Measurements from ENCODE around the gene NBEAL2. TPM values are rescaled to one million over a fixed set of nuclear protein-coding genes. Genes with fewer than 3 reads are reported as not detected.

Gene NBEAL2
- total and polyA plus RNA-seq, 11 donors, result 8.1 to 45.7 (median 13.1) TPM

DNA sequence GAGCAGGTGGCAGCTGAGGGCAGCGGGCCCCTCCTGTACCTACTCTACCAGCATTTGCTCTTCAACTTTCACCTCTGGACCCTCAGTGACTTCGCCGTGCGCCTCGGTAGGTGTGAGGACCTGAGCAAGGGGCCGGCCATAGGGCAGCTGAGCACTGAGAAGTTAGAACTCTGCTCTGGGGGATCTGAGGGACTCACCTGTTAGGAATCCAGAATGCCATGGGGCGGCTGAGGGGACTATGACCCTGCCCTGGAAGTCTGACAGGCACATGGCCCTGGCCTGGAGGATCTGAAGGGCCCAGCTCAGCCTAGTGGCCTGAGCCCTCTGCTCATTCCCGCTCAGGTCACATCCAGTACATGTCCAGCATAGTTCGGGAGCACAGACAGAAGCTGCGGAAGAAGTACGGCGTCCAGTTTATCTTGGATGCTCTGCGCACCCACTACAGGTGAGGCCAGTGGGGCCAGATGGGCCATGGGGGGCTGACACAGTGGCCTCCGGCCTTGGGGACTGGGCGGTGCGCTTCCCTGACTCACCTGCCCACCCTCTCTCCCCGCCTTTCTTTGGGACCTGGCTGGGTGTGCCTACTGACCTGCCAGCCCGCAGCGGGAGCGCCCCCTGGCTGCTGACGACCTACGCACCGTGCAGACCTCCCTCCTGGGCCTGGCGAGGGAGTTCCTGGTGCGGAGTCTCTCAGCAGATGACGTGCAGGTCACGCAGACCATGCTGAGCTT is 18.8 kb downstream of the NBEAL2 start:
- ATAC-seq, result peak; percentile 66 to 84 (median 74)
- no peak for TF ChIP-seq POLR2A (IDR thresholded peaks at IDR 0.05)
- TF ChIP-seq, protein P1, sequence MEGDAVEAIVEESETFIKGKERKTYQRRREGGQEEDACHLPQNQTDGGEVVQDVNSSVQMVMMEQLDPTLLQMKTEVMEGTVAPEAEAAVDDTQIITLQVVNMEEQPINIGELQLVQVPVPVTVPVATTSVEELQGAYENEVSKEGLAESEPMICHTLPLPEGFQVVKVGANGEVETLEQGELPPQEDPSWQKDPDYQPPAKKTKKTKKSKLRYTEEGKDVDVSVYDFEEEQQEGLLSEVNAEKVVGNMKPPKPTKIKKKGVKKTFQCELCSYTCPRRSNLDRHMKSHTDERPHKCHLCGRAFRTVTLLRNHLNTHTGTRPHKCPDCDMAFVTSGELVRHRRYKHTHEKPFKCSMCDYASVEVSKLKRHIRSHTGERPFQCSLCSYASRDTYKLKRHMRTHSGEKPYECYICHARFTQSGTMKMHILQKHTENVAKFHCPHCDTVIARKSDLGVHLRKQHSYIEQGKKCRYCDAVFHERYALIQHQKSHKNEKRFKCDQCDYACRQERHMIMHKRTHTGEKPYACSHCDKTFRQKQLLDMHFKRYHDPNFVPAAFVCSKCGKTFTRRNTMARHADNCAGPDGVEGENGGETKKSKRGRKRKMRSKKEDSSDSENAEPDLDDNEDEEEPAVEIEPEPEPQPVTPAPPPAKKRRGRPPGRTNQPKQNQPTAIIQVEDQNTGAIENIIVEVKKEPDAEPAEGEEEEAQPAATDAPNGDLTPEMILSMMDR (IDR thresholded peaks at IDR 0.05), result peak; percentile 68 to 87 (median 80)
- WGBS, 4 donors, result 62 to 87% (median 69%) methylated on average over 16 to 27 of the region's 27 CpGs

DNA sequence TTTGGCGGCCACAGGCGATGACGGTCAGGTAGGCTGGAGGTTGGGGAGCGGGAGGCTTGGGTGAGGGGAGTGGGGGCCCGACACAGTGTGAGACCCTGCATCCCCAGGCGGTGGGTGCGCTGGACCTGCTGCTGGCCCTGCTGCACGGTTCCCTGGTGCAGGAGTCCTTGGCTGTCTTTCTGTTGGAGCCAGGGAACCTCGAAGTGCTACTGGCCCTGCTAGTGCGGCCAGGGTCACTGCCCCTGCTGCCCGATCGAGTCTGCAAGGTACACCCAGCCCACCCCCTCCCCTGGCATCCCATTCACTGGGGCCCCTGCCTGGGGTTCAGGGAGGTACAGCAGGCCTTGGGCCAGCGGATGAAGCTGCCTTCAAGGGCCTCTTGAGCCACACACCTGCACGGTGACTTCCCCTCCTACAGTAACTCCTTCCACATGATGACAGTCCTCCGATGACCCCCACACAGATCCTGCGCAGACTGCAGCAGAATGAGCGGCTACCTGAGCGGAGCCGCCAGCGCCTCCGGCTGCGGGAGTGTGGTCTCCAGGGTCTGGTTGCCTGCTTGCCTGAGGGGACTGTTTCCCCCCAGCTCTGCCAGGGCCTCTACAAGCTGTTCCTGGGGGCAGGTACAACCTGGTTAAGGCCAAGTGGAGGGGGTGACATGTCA is 19.5 kb downstream of the NBEAL2 start:
- peak in 1 of 4 donors; percentile 1 for ATAC-seq
- H3K36me3 ChIP-seq, result peaks cover 0 to 88% (median 32%) of the 10 kb centered on the region in 9 donors
- WGBS, 4 donors, result 86 to 88% (median 87%) methylated on average over 19 to 22 of the region's 22 CpGs
- H3K9me3 ChIP-seq, result no peaks in the 10 kb centered on the region
- DNase-seq, result peak in 3 of 5 donors; percentile 6 to 55 (median 17)
- no peak overlapping the region for H3K4me3 ChIP-seq
- no peaks in the 10 kb centered on the region for H3K27me3 ChIP-seq
- no peak overlapping the region for H3K27ac ChIP-seq
- intact Hi-C loops (cut with DNase I), result loop anchor here (1.0 to 10.0 kb wide), 5 partner anchors 76 to 297 kb away; partner anchors contain the start of gene TMIE (in 4 of the 10)
- TF ChIP-seq, protein P1 (IDR thresholded peaks at IDR 0.05), result peak in 2 of 12 donors; percentile 4 to 18
- TF ChIP-seq POLR2A (IDR thresholded peaks at IDR 0.05), result no peak
- H3K4me1 ChIP-seq, result peaks cover 0 to 13% (median 0%) of the 10 kb centered on the region in 12 donors

More for the DNA sequence above, 18.8 kb downstream of the NBEAL2 start:
- H3K4me1 ChIP-seq, result peaks cover 0 to 13% (median 0%) of the 10 kb centered on the region in 12 donors
- H3K27ac ChIP-seq, result no peak overlapping the region
- no peak overlapping the region for H3K4me3 ChIP-seq
- DNase-seq, result peak; percentile 67 to 89 (median 74)
- intact Hi-C loops (cut with DNase I), result loop anchor here (1.0 to 10.0 kb wide), 5 partner anchors 75 to 296 kb away; partner anchors contain the start of gene TMIE (in 4 of the 10)
- peaks cover 0 to 88% (median 28%) of the 10 kb centered on the region in 9 donors for H3K36me3 ChIP-seq
- H3K9me3 ChIP-seq, result no peaks in the 10 kb centered on the region
- no peaks in the 10 kb centered on the region for H3K27me3 ChIP-seq

DNA sequence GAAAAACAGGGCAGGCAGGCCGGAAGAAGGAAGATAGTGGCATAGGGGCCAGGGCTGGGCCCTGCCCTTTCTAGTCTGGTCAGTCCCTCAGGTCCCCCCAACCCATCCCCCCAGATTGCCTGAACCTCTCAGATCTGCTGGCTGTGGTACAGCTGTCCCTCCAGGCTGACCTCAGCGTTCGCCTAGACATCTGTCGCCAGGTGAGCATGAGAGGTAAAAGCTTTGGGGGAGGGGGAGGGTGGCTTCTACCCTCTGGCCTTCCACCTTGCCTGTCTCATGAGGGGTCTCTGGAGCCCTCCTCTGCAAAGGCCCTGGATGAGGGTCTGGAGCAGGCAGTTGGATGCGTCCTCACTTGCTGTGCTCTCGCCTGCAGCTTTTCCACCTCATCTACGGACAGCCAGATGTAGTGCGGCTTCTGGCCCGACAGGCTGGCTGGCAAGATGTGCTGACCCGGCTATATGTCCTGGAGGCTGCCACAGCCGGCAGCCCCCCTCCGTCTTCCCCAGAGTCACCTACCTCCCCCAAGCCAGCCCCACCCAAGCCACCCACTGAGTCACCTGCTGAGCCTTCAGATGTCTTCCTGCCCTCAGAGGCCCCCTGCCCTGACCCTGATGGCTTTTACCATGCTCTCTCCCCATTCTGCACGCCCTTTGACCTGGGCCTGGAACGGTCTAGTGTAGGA is 20.2 kb downstream of the NBEAL2 start:
- Histone ChIP-seq H3K36me3 (peaks cover 0 to 88% (median 37%) of the 10 kb centered on the region in 9 donors), H3K27me3 (no peaks in the 10 kb centered on the region), H3K27ac (no peak overlapping the region), H3K9me3 (no peaks in the 10 kb centered on the region), H3K4me1 (peaks cover 0 to 13% (median 0%) of the 10 kb centered on the region in 12 donors), H3K4me3 (no peak overlapping the region)
- ATAC-seq, result no peak
- peak in 3 of 5 donors; percentile 17 to 38 (median 19) for DNase-seq
- 94 to 95% (median 95%) methylated on average over 13 to 14 of the region's 14 CpGs for WGBS, 4 donors
- intact Hi-C loops (cut with DNase I), result loop anchor here in 9 of 10 donors (2.0 to 10.0 kb wide), 4 partner anchors 77 to 297 kb away; partner anchors contain the start of gene TMIE (in 6 of the 9)
- TF ChIP-seq, protein P1 (IDR thresholded peaks at IDR 0.05), result no peak
- TF ChIP-seq POLR2A (IDR thresholded peaks at IDR 0.05), result no peak
